ENCODE data around the gene SLC6A20. TPM values are rescaled to one million over a fixed set of nuclear protein-coding genes. Genes with fewer than 3 reads are reported as not detected.

Gene SLC6A20
- total RNA-seq, 2 experiments from 2014 or later: not detected

DNA sequence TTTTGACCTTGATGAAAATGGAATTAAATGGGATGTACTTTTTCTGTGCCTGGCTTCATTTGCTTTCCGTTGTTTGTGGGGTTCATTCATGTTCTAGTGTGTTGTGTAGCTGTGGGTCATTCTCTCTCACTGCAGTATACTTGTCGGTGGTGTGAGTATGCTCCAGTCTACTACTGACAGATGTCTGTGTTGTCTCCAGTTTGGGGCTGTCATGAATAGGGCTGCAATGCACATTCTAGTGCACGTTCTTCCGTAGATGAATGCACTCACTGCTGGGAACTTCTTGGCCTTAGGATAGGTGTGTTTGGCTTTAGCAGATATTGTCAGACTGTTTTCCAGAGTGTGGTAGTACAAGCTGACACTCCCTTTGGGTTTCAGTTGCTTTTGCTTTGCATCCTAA, 1.7 kb upstream of the SLC6A20 start:
- H4K20me1 ChIP-seq (ENCODE audit: insufficient read depth, low read length): no peaks in the 10 kb centered on the region
- no peaks in the 10 kb centered on the region for H3K79me2 ChIP-seq (ENCODE audit: insufficient read depth, low read depth, low read length)
- H3K27ac ChIP-seq (ENCODE audit: low read depth, low read length, poor library complexity, severe bottlenecking): no peak overlapping the region
- no peaks in the 10 kb centered on the region for H3K4me1 ChIP-seq (ENCODE audit: insufficient read depth, low read length, poor library complexity, severe bottlenecking)
- no peak for DNase-seq (ENCODE audit: low spot score)
- POLR2A ChIA-PET: no interaction called here
- H3K4me2 ChIP-seq (ENCODE audit: low read length): no peak overlapping the region
- BruUV-seq (replicated peaks): no TSS peak
- no peaks in the 10 kb centered on the region for H3K9me2 ChIP-seq (ENCODE audit: insufficient read depth, low read length)
- H3K36me3 ChIP-seq (ENCODE audit: insufficient read depth, low read length): no peaks in the 10 kb centered on the region
- no peak overlapping the region for H3K4me3 ChIP-seq (ENCODE audit: low read depth, low read length, poor library complexity, severe bottlenecking)
- TF ChIP-seq, protein P1, sequence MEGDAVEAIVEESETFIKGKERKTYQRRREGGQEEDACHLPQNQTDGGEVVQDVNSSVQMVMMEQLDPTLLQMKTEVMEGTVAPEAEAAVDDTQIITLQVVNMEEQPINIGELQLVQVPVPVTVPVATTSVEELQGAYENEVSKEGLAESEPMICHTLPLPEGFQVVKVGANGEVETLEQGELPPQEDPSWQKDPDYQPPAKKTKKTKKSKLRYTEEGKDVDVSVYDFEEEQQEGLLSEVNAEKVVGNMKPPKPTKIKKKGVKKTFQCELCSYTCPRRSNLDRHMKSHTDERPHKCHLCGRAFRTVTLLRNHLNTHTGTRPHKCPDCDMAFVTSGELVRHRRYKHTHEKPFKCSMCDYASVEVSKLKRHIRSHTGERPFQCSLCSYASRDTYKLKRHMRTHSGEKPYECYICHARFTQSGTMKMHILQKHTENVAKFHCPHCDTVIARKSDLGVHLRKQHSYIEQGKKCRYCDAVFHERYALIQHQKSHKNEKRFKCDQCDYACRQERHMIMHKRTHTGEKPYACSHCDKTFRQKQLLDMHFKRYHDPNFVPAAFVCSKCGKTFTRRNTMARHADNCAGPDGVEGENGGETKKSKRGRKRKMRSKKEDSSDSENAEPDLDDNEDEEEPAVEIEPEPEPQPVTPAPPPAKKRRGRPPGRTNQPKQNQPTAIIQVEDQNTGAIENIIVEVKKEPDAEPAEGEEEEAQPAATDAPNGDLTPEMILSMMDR (conservative IDR thresholded peaks at IDR 0.05; ENCODE audit: low read length): no peak
- no peak for TF ChIP-seq EZH2phosphoT487 (IDR thresholded peaks at IDR 0.05; ENCODE audit: borderline replicate concordance, low read depth, low read length)
- CTCF ChIA-PET (ENCODE audit: unreplicated experiment): no interaction called here
- H2AFZ ChIP-seq (ENCODE audit: low read length): no peak overlapping the region
- intact Hi-C loops (cut with micrococcal nuclease; ENCODE audit: unreplicated experiment): no loop called here
- H3K9me3 ChIP-seq (ENCODE audit: low read length): no peaks in the 10 kb centered on the region

DNA sequence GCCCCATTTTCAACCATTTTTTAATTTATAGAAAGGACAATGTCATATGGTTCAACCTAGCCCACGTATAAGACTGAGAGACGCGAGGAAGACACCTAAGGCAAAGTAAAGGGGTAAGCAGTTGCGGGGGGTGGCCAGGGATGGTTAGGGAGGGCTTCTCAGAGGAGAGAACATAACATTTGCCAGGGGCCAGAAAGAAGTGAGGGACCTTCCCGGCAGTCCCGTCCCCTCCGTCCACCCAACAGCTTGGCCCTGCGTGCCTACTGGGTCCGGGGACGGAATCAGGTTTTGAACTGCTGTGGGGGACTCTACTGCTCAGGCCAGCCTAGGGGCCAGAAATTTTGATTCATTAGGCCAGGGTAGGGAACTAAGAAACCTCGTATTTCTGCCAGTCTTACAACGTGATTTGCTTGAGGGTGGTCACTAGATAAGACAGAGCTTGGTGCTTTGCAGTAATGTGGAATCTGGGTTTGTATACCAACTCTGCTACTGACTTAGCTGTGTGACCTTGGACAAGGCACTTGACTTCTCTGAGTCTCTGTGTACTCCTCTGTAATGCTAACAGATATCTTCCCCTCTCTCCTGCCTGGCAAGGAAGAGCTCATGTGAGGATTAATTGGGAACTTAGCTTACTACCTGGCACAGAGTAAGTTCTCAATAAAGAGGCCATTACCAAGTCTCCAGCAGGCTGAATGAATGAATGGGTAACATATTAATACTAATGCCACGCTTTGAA, 734 bp upstream of the SLC6A20 start:
- H3K27ac ChIP-seq (ENCODE audit: low read depth, low read length, poor library complexity, severe bottlenecking): no peak overlapping the region
- TF ChIP-seq EZH2phosphoT487 (IDR thresholded peaks at IDR 0.05; ENCODE audit: borderline replicate concordance, low read depth, low read length): no peak
- TF ChIP-seq, protein P1 (conservative IDR thresholded peaks at IDR 0.05; ENCODE audit: low read length): no peak
- ChIA-PET CTCF (ENCODE audit: unreplicated experiment) (no interaction called here), POLR2A (no interaction called here)
- intact Hi-C loops (cut with micrococcal nuclease; ENCODE audit: unreplicated experiment): no loop called here
- H4K20me1 ChIP-seq (ENCODE audit: insufficient read depth, low read length): no peaks in the 10 kb centered on the region
- H3K4me3 ChIP-seq (ENCODE audit: low read depth, low read length, poor library complexity, severe bottlenecking): no peak overlapping the region
- H3K9me3 ChIP-seq (ENCODE audit: low read length): no peaks in the 10 kb centered on the region
- no peak for DNase-seq (ENCODE audit: low spot score)
- H3K9me2 ChIP-seq (ENCODE audit: insufficient read depth, low read length): no peaks in the 10 kb centered on the region
- no peaks in the 10 kb centered on the region for H3K36me3 ChIP-seq (ENCODE audit: insufficient read depth, low read length)
- H3K4me1 ChIP-seq (ENCODE audit: insufficient read depth, low read length, poor library complexity, severe bottlenecking): no peaks in the 10 kb centered on the region
- H2AFZ ChIP-seq (ENCODE audit: low read length): no peak overlapping the region
- H3K79me2 ChIP-seq (ENCODE audit: insufficient read depth, low read depth, low read length): no peaks in the 10 kb centered on the region
- no peak overlapping the region for H3K4me2 ChIP-seq (ENCODE audit: low read length)
- no TSS peak for BruUV-seq (replicated peaks)

DNA sequence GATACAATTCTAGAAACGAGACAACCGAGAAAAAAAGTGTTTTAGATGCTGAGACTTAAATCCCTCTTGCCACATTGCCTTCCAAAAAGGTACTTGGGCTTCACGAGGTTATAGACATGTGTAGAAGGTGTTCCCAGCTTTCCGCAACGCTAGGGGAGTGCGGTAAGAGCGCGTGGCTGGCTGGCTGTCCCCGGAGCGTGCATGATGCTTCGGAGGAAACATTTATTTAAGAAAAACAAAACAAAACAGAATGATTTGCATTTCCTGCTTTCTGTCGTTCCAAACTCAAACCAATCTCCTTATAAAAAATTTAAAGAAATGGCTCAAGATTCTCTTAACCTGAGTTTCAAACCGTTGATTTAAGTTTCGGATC, 841 bp downstream of the SLC6A20 start:
- Histone ChIP-seq H3K27ac (ENCODE audit: low read depth, low read length, poor library complexity, severe bottlenecking) (no peak overlapping the region), H3K79me2 (ENCODE audit: insufficient read depth, low read depth, low read length) (no peaks in the 10 kb centered on the region), H3K4me2 (ENCODE audit: low read length) (no peak overlapping the region), H3K4me3 (ENCODE audit: low read depth, low read length, poor library complexity, severe bottlenecking) (no peak overlapping the region), H2AFZ (ENCODE audit: low read length) (no peak overlapping the region), H4K20me1 (ENCODE audit: insufficient read depth, low read length) (no peaks in the 10 kb centered on the region), H3K4me1 (ENCODE audit: insufficient read depth, low read length, poor library complexity, severe bottlenecking) (no peaks in the 10 kb centered on the region), H3K9me3 (ENCODE audit: low read length) (no peaks in the 10 kb centered on the region), H3K36me3 (ENCODE audit: insufficient read depth, low read length) (no peaks in the 10 kb centered on the region), H3K9me2 (ENCODE audit: insufficient read depth, low read length) (no peaks in the 10 kb centered on the region)
- intact Hi-C loops (cut with micrococcal nuclease; ENCODE audit: unreplicated experiment): no loop called here
- no peak for DNase-seq (ENCODE audit: low spot score)
- BruUV-seq (replicated peaks): no TSS peak
- no peak for TF ChIP-seq EZH2phosphoT487 (IDR thresholded peaks at IDR 0.05; ENCODE audit: borderline replicate concordance, low read depth, low read length)
- TF ChIP-seq, protein P1 (conservative IDR thresholded peaks at IDR 0.05; ENCODE audit: low read length): no peak
- ChIA-PET CTCF (ENCODE audit: unreplicated experiment) (no interaction called here), POLR2A (interaction anchor here (1.0 kb wide), 1 partner anchor 37 kb away, joined by 3 read pairs; no protein-coding TSS in a partner anchor)

Measured in OCI-LY7 (cell line).